Upper lobe of left lung (tissue), 4 donors: Measurements from ENCODE around the gene SLC49A3.

Experiments
- CTCF ChIP-seq, 6 experiments: fragments of 450-650 bp in 4 of 6; fragments of 200-600 bp in 2 of 6; sonication (generic) in 2 of 6; IDR thresholded peaks; one replicate each; pipeline ENCODE4 v1.5.1; 2016 to 2019; ENCODE audit warnings: antibody characterized with exemption in 6 of 6
- EP300 ChIP-seq, 4 donors: sonication (generic); formaldehyde crosslinking; IDR thresholded peaks; one replicate each; pipeline ENCODE4 v1.5.1; 2017; ENCODE audit warnings: antibody characterized with exemption in 4 of 4, control low read depth in 2 of 4
- POLR2AphosphoS5 ChIP-seq, 2 donors: sonication (generic); formaldehyde crosslinking; IDR thresholded peaks; one replicate each; pipeline ENCODE4 v1.5.1; 2017; ENCODE audit warnings: antibody characterized with exemption in 2 of 2

- TF ChIP-seq CTCF (IDR thresholded peaks at IDR 0.05) (no peak), EP300 (IDR thresholded peaks at IDR 0.05) (no peak), POLR2AphosphoS5 (IDR thresholded peaks at IDR 0.05) (no peak)
Measured at GRCh38 chr4:700587-701264, 11.8 kb upstream of the SLC49A3 start.
